Right kidney (tissue), 1 donor: ENCODE data around the gene APIP.

Experiments
- DNase-seq: peaks from one replicate; pipeline ENCODE4 v3.0.0-alpha.2; 2016

The APIP gene

GRCh38 chr11:34843271-34843670 lies 72.9 kb downstream of the APIP start:
- DNase-seq, result no peak

DNA sequence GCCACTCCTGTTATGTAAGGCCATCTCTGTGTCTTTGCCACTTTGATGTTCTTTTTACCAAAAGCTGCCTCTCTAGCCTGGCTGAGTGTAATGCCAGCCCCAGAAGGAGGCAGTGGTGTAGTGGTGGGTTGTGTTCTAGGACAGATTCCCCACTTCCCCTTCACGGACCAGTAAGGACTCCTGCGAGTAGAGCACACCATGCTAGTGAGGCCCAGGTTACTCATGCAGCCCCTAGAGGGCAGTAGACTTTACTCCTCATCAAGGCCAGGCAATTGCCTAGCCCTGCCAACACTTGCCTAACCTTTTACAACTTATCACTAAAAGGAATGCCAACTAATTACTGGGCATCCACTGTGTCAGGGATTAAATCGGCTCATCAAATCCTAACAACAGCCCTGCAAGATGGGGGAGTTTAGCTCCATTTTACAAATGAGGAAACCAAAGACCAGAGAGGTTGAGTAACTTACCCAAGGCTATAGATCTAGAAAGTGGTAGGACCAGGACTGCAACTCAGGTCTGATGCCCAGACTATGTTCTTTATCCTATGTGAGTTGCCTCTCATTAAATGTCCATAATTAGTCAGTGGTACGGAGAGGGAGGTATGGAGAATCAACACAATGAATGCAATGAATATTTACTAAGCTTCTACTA lies 75.3 kb downstream of the APIP start:
- no peak for DNase-seq

- no peak for DNase-seq
Measured at GRCh38 chr11:34839969-34840368, 76.2 kb downstream of the APIP start.

- no peak for DNase-seq
Measured at GRCh38 chr11:34836958-34837856, 79.0 kb downstream of the APIP start.

- DNase-seq, result no peak
Measured at GRCh38 chr11:34833602-34834001, 82.6 kb downstream of the APIP start.
